A549 (cell line): ENCODE data around the gene TMEM198. TPM values are rescaled to one million over a fixed set of nuclear protein-coding genes. Genes with fewer than 3 reads are reported as not detected.

ENCODE experiments used
- ATAC-seq, 2 experiments: fragments of 200-7000 bp in 1 of 2; fragments of >200 bp in 1 of 2; cut with Nextera tagmentation in 1 of 2; cut with Tn5 transposase in 1 of 2; 3 replicates each; pipeline versions ENCODE4 v1.8.0 to v1.9.1; 2018 to 2020; ENCODE audit warnings: mild to moderate bottlenecking in 1 of 2, moderate library complexity in 1 of 2
- CTCF ChIA-PET: fragments of 300-600 bp; sonication (Branson Sonifier 250); formaldehyde crosslinking; extraction: SDS; loops from one replicate; lab custom pipeline; 2021; ENCODE audit warnings: antibody characterized with exemption, inconsistent platforms; lab: Yijun Ruan, JAX
- POLR2A ChIA-PET: fragments of 350-600 bp; formaldehyde crosslinking; extraction: SDS; loops from one replicate; lab custom pipeline; 2021; ENCODE audit warnings: antibody characterized with exemption, inconsistent platforms; lab: Yijun Ruan, JAX
- DNase-seq, 2 experiments: peaks; one replicate each; pipeline versions ENCODE4 v3.0.0 to v3.0.0-alpha.2; 2011 to 2016; ENCODE audit warnings: low read depth in 1 of 2, low spot score in 1 of 2
- FAIRE-seq: peaks from 2 replicates; lab custom pipeline; 2011; peaks lifted over from hg19 to GRCh38; lab: Jason Lieb, UNC
- H3K27ac ChIP-seq, 2 experiments: fragments of >200 bp; sonication (Bioruptor Twin); formaldehyde crosslinking; 3 replicates each; pipeline ENCODE4 v1.5.1; 2016 to 2017
- H3K4me1 ChIP-seq: fragments of >200 bp; sonication (Bioruptor Twin); formaldehyde crosslinking; 3 replicates; pipeline ENCODE4 v1.6.1; 2016
- H3K4me2 ChIP-seq: fragments of >200 bp; sonication (Bioruptor Twin); formaldehyde crosslinking; 3 replicates; pipeline ENCODE4 v1.6.1; 2016
- H3K4me3 ChIP-seq: fragments of >200 bp; sonication (Bioruptor Twin); formaldehyde crosslinking; 3 replicates; pipeline ENCODE4 v1.5.1; 2016
- H3K9me3 ChIP-seq: fragments of >200 bp; sonication (Bioruptor Twin); formaldehyde crosslinking; 3 replicates; pipeline ENCODE4 v1.6.1; 2016
- ATOH8 ChIP-seq: fragments of 250-450 bp; sonication (Bioruptor Pico); IDR thresholded peaks from 2 replicates; pipeline ENCODE4 v1.5.0; 2020; ENCODE audit warnings: low read depth, mild to moderate bottlenecking, moderate library complexity
- CEBPB ChIP-seq, 2 experiments: fragments of >200 bp in 1 of 2; sonication (Bioruptor Twin) in 1 of 2; formaldehyde crosslinking in 1 of 2; IDR thresholded peaks; 2 replicates each; pipeline ENCODE4 v1.6.1; 2012 to 2016
- CHD2 ChIP-seq: fragments of 150-350 bp; IDR thresholded peaks from 2 replicates; pipeline ENCODE4 v1.6.1; 2014; ENCODE audit warnings: low read length; ENCODE audit not compliant: partially characterized antibody
- E2F6 ChIP-seq: IDR thresholded peaks from 2 replicates; pipeline ENCODE4 v1.6.1; 2012; ENCODE audit warnings: low read depth, borderline replicate concordance
- ESRRA ChIP-seq: fragments of 150-350 bp; IDR thresholded peaks from 2 replicates; pipeline ENCODE4 v1.6.1; 2014; ENCODE audit warnings: mild to moderate bottlenecking, low read length, borderline replicate concordance
- FOSB ChIP-seq: fragments of 250-450 bp; sonication (Bioruptor Pico); IDR thresholded peaks from 2 replicates; pipeline ENCODE4 v1.5.0; 2020; ENCODE audit warnings: mild to moderate bottlenecking, moderate library complexity
- FOSL2 ChIP-seq, 2 experiments: fragments of 450-650 bp in 1 of 2; fragments of >200 bp in 1 of 2; sonication (Bioruptor Twin) in 1 of 2; formaldehyde crosslinking; IDR thresholded peaks; 2 replicates each; pipeline versions ENCODE4 v1.5.0 to v1.6.1; 2016 to 2020; ENCODE audit warnings: mild to moderate bottlenecking in 1 of 2, moderate library complexity in 1 of 2
- FOXS1 ChIP-seq: fragments of 250-450 bp; sonication (Bioruptor Pico); IDR thresholded peaks from 2 replicates; pipeline ENCODE4 v1.5.0; 2020; ENCODE audit warnings: mild to moderate bottlenecking, moderate library complexity
- GATA3 ChIP-seq: IDR thresholded peaks from 2 replicates; pipeline ENCODE4 v1.6.1; 2012; ENCODE audit warnings: borderline replicate concordance
- HDAC2 ChIP-seq: fragments of 200-600 bp; sonication (generic); IDR thresholded peaks from 2 replicates; pipeline ENCODE4 v1.6.1; 2016
- HOXB13 ChIP-seq: fragments of 250-450 bp; sonication (Bioruptor Pico); IDR thresholded peaks from 2 replicates; pipeline ENCODE4 v1.5.0; 2020; ENCODE audit warnings: low read depth, mild to moderate bottlenecking, moderate library complexity
- JUNB ChIP-seq: fragments of >200 bp; sonication (Bioruptor Twin); formaldehyde crosslinking; IDR thresholded peaks from 2 replicates; pipeline ENCODE4 v1.6.1; 2016
- MYC ChIP-seq: IDR thresholded peaks from 2 replicates; pipeline ENCODE4 v1.6.1; 2012; ENCODE audit warnings: mild to moderate bottlenecking, inconsistent platforms, low read length, improper control_type of control experiment, borderline replicate concordance
- NPAS2 ChIP-seq: fragments of 250-450 bp; sonication (Bioruptor Pico); IDR thresholded peaks from 2 replicates; pipeline ENCODE4 v1.8.0; 2022; ENCODE audit warnings: mild to moderate bottlenecking, moderate library complexity, borderline replicate concordance
- NR3C1 ChIP-seq: fragments of >200 bp; sonication (Bioruptor Twin); formaldehyde crosslinking; IDR thresholded peaks from 3 replicates; pipeline ENCODE4 v1.6.1; 2017
- PBX3 ChIP-seq: IDR thresholded peaks from 2 replicates; pipeline ENCODE4 v1.6.1; 2012
- POLR2A ChIP-seq: IDR thresholded peaks from 2 replicates; pipeline ENCODE4 v1.6.1; 2012; ENCODE audit warnings: mild to moderate bottlenecking, low read length
- RCOR1 ChIP-seq: fragments of 150-350 bp; IDR thresholded peaks from 2 replicates; pipeline ENCODE4 v1.6.1; 2014; ENCODE audit warnings: antibody characterized with exemption, low read length, low read depth
- RNF2 ChIP-seq: fragments of 200-600 bp; sonication (generic); IDR thresholded peaks from 2 replicates; pipeline ENCODE4 v1.6.1; 2016; ENCODE audit warnings: low read depth, mild to moderate bottlenecking, antibody characterized with exemption, moderate library complexity, borderline replicate concordance
- SREBF2 ChIP-seq: fragments of 450-650 bp; IDR thresholded peaks from 2 replicates; pipeline ENCODE4 v1.6.1; 2014; ENCODE audit warnings: mild to moderate bottlenecking, moderate library complexity
- TFCP2L1 ChIP-seq: fragments of 250-450 bp; sonication (Bioruptor Pico); IDR thresholded peaks from 2 replicates; pipeline ENCODE4 v1.5.0; 2021; ENCODE audit warnings: mild to moderate bottlenecking
- ZNF302 ChIP-seq: fragments of 250-450 bp; sonication (Bioruptor Pico); IDR thresholded peaks from 2 replicates; pipeline ENCODE4 v1.9.0; 2021; ENCODE audit warnings: inconsistent platforms, mild to moderate bottlenecking, moderate library complexity
- ZSCAN20 ChIP-seq: fragments of 250-450 bp; sonication (Bioruptor Pico); IDR thresholded peaks from 2 replicates; pipeline ENCODE4 v1.8.0; 2022; ENCODE audit warnings: mild to moderate bottlenecking, moderate library complexity
- WGBS: methylation state at CpG from one replicate; pipeline ENCODE4 v1.1.6; 2017; ENCODE audit errors: missing lambda C conversion rate; 5-methylcytosine and 5-hydroxymethylcytosine counted together
- polyA plus RNA-seq, 4 experiments: library from polyadenylated mRNA; depleted of rRNA in 3 of 4; stranded (reverse); fragments of >200 nt; fragmentation: RNase III in 1 of 4; extraction: RNeasy Plus Mini Kit Qiagen cat#74134 plus additional on column Dnase treatment in 1 of 4; gene quantifications; 2 replicates in 3 of 4; 3 replicates in 1 of 4; pipeline ENCODE4 v1.2.3, GENCODE V29; 2011 to 2017
- TF ChIP-seq, protein P1 (sequence below): fragments of 150-350 bp; IDR thresholded peaks from 2 replicates; pipeline ENCODE4 v1.6.1; 2014; ENCODE audit warnings: low read depth, mild to moderate bottlenecking, low read length
- TF ChIP-seq, protein P2 (sequence below): fragments of >200 bp; sonication (Bioruptor Twin); formaldehyde crosslinking; IDR thresholded peaks from 2 replicates; pipeline ENCODE4 v1.6.1; 2016

TMEM198 gene
- polyA plus RNA-seq, 2 of the 4 experiments (the other 2 are of a cell fraction): 0.31 to 0.37 TPM

- Histone ChIP-seq H3K27ac (peak overlapping the region in 1 of 2 experiments; percentile 81; a peak in 2 of 6 replicates), H3K4me3 (peak overlapping the region; percentile 76), H3K4me2 (peak overlapping the region; percentile 100), H3K4me1 (peaks cover 16% of the 10 kb centered on the region), H3K9me3 (no peaks in the 10 kb centered on the region)
- POLR2A ChIA-PET: interaction anchor here (0.6 to 1.2 kb wide), 4 partner anchors 9 to 134 kb away, joined by 3 read pairs; partner anchors contain the start of genes CHPF, OBSL1, STK11IP and TMEM198
- WGBS: 39% methylated on average over 7 of the region's 7 CpGs
- DNase-seq (no peak), ATAC-seq (no peak), FAIRE-seq (no peak)
- CTCF ChIA-PET: interaction anchor here (1.0 to 5.0 kb wide), 6 partner anchors 10 to 150 kb away, joined by 3 to 19 read pairs (median 8); partner anchors contain the start of genes CHPF and TMEM198
- TF ChIP-seq ATOH8 (CRISPR knock-in tag) (no peak), TFCP2L1 (no peak), ZSCAN20 (CRISPR knock-in tag) (no peak), GATA3 (no peak), PBX3 (no peak), SREBF2 (no peak), ESRRA (no peak), ZNF302 (CRISPR knock-in tag) (no peak), FOXS1 (CRISPR knock-in tag) (no peak), JUNB (no peak), E2F6 (no peak), HDAC2 (no peak), CHD2 (no peak), MYC (no peak), RNF2 (no peak), NPAS2 (CRISPR knock-in tag) (no peak), RCOR1 (no peak)
- TF ChIP-seq, protein P1, sequence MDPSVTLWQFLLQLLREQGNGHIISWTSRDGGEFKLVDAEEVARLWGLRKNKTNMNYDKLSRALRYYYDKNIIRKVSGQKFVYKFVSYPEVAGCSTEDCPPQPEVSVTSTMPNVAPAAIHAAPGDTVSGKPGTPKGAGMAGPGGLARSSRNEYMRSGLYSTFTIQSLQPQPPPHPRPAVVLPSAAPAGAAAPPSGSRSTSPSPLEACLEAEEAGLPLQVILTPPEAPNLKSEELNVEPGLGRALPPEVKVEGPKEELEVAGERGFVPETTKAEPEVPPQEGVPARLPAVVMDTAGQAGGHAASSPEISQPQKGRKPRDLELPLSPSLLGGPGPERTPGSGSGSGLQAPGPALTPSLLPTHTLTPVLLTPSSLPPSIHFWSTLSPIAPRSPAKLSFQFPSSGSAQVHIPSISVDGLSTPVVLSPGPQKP: no peak
- TF ChIP-seq, protein P2, sequence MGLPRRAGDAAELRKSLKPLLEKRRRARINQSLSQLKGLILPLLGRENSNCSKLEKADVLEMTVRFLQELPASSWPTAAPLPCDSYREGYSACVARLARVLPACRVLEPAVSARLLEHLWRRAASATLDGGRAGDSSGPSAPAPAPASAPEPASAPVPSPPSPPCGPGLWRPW: no peak
Measured at GRCh38 chr2:219553168-219553417, 9.3 kb downstream of the TMEM198 start.

DNA sequence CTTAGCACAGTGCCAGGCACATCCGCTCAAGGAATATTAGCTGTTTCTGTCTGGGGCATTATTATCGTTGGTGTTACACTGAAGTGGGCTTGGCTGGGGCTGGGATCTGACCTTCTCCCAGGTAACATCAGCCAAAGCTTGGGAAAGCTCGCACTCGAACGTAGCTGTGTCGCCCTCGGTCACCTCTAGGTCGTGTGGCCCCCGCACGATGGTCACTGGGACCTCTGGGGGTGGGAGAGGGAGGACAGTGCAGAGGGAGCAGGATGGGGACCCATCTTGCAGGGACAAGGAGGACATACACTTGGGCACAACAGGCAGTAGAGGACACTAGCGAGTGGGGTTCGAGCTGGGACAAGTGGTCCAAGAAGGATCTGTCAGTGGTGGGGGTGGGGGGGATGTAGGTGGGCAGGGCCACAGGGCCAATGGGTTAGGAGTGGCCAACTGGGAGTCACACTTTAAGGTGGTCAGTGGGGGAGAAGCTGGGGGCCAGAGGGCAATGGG lies 9.7 kb downstream of the TMEM198 start:
- FAIRE-seq (no peak), DNase-seq (no peak), ATAC-seq (no peak)
- 85% methylated on average over 12 of the region's 12 CpGs for WGBS
- Histone ChIP-seq H3K4me1 (peaks cover 16% of the 10 kb centered on the region), H3K4me2 (no peak overlapping the region), H3K9me3 (no peaks in the 10 kb centered on the region), H3K27ac (no peak overlapping the region), H3K4me3 (no peak overlapping the region)
- ChIA-PET CTCF (interaction anchor here (0.8 to 5.5 kb wide), 7 partner anchors 10 to 150 kb away, joined by 3 to 23 read pairs (median 7); partner anchors contain the start of genes CHPF and TMEM198), POLR2A (interaction anchor here (0.6 kb wide), 1 partner anchor 134 kb away, joined by 3 read pairs; no protein-coding TSS in a partner anchor)
- TF ChIP-seq POLR2A: no peak
- TF ChIP-seq, protein P1: no peak
- no peak for TF ChIP-seq ATOH8 (CRISPR knock-in tag)
- no peak for TF ChIP-seq NPAS2 (CRISPR knock-in tag)
- TF ChIP-seq HOXB13: no peak
- no peak for TF ChIP-seq CEBPB (IDR thresholded peaks at IDR 0.05)
- no peak for TF ChIP-seq NR3C1
- no peak for TF ChIP-seq FOSB
- TF ChIP-seq FOSL2 (IDR thresholded peaks at IDR 0.05): no peak
- no peak for TF ChIP-seq FOSL2 (CRISPR knock-in tag; IDR thresholded peaks at IDR 0.05)
